Fibroblast of skin of right quadriceps (primary cell): ENCODE measurements around the gene AMBP.
"Not testable (repeated sequence)": the region's sequence is repeated elsewhere in the genome, so short reads cannot be mapped to it uniquely, and the experiment has no call there.

Source experiments
- DNase-seq: peaks from one replicate; pipeline ENCODE4 v3.0.0-alpha.2; 2013

The AMBP gene

GRCh38 chr9:114049441-114050225 is 28.5 kb downstream of the AMBP start:
- DNase-seq: no peak

- DNase-seq: no peak
These were observed 29.3 kb downstream of the AMBP start for GRCh38 chr9:114048533-114049415.

- DNase-seq: no peak
These were observed 30.4 kb downstream of the AMBP start for GRCh38 chr9:114047717-114048116.

GRCh38 chr9:114046875-114047274 is 31.2 kb downstream of the AMBP start:
- DNase-seq: peak; percentile 80

- no peak for DNase-seq
These were observed 31.8 kb downstream of the AMBP start for GRCh38 chr9:114046237-114046755.

- not testable (repeated sequence) for DNase-seq
These were observed 34.4 kb downstream of the AMBP start for GRCh38 chr9:114043660-114044059.

- no peak for DNase-seq
These were observed 38.6 kb downstream of the AMBP start for GRCh38 chr9:114039484-114039883.

GRCh38 chr9:114038724-114039313 is 39.3 kb downstream of the AMBP start:
- no peak for DNase-seq

GRCh38 chr9:114037961-114038723 is 40.0 kb downstream of the AMBP start:
- DNase-seq: no peak

- no peak for DNase-seq
These were observed 40.9 kb downstream of the AMBP start for GRCh38 chr9:114037249-114037648.

GRCh38 chr9:114035845-114036801 is 42.0 kb downstream of the AMBP start:
- no peak for DNase-seq

- no peak for DNase-seq
These were observed 42.8 kb downstream of the AMBP start for GRCh38 chr9:114035221-114035844.

GRCh38 chr9:114034661-114035062 is 43.4 kb downstream of the AMBP start:
- no peak for DNase-seq

- no peak for DNase-seq
These were observed 43.9 kb downstream of the AMBP start for GRCh38 chr9:114034196-114034595.

GRCh38 chr9:114033397-114034103 is 44.5 kb downstream of the AMBP start:
- peak; percentile 14 for DNase-seq

GRCh38 chr9:114031948-114032840 is 45.9 kb downstream of the AMBP start:
- DNase-seq: no peak

- DNase-seq: no peak
These were observed 47.0 kb downstream of the AMBP start for GRCh38 chr9:114031037-114031630.

GRCh38 chr9:114030364-114030763 is 47.7 kb downstream of the AMBP start:
- no peak for DNase-seq
